Liver (tissue), 9 donors: Measurements from ENCODE around the gene CLEC16A. TPM values are rescaled to one million over a fixed set of nuclear protein-coding genes. Genes with fewer than 3 reads are reported as not detected.
A peak's percentile ranks its signal among the peaks of the same experiment; 100 is the strongest.

Experiments used
- DNase-seq: peaks from one replicate; pipeline ENCODE4 v3.0.0-alpha.2; 2017; ENCODE audit warnings: low spot score
- H3K27ac ChIP-seq, 2 donors: one replicate each; pipeline ENCODE4 v1.7.0; 2013; ENCODE audit warnings: inconsistent platforms in 2 of 2, low read length in 2 of 2, control low read depth in 1 of 2, low read depth in 1 of 2, mild to moderate bottlenecking in 1 of 2
- H3K27me3 ChIP-seq, 4 donors: one replicate each; pipeline versions ENCODE4 v1.6.1 to v1.7.0; 2013; ENCODE audit warnings: low read length in 3 of 4, inconsistent platforms in 1 of 4, mild to moderate bottlenecking in 1 of 4, moderate library complexity in 1 of 4; ENCODE audit not compliant: control insufficient read depth in 4 of 4, insufficient read depth in 4 of 4
- H3K36me3 ChIP-seq, 4 donors: one replicate each; pipeline versions ENCODE4 v1.6.1 to v1.7.0; 2013; ENCODE audit warnings: low read length in 3 of 4, mild to moderate bottlenecking in 3 of 4, low read depth in 1 of 4, moderate library complexity in 1 of 4; ENCODE audit not compliant: control insufficient read depth in 4 of 4, insufficient read depth in 3 of 4
- H3K4me1 ChIP-seq, 4 donors: one replicate each; pipeline versions ENCODE4 v1.6.1 to v1.7.0; 2013; ENCODE audit warnings: low read length in 3 of 4, mild to moderate bottlenecking in 3 of 4, moderate library complexity in 1 of 4; ENCODE audit not compliant: control insufficient read depth in 4 of 4, insufficient read depth in 4 of 4
- H3K4me3 ChIP-seq, 3 donors: one replicate each; pipeline versions ENCODE4 v1.6.1 to v1.7.0; 2013; ENCODE audit warnings: low read length in 3 of 3, control low read depth in 1 of 3, low read depth in 1 of 3, mild to moderate bottlenecking in 1 of 3
- H3K9ac ChIP-seq, 2 donors: one replicate each; pipeline ENCODE4 v1.7.0; 2013; ENCODE audit warnings: low read length in 2 of 2, mild to moderate bottlenecking in 2 of 2, moderate library complexity in 2 of 2, control low read depth in 1 of 2, low read depth in 1 of 2
- H3K9me3 ChIP-seq, 4 donors: one replicate each; pipeline versions ENCODE4 v1.6.1 to v1.7.0; 2013; ENCODE audit warnings: low read length in 3 of 4; ENCODE audit not compliant: control insufficient read depth in 4 of 4
- ATF3 ChIP-seq: IDR thresholded peaks from 2 replicates; pipeline ENCODE4 v1.6.1; 2016; ENCODE audit warnings: antibody characterized with exemption
- EGR1 ChIP-seq, 2 donors: IDR thresholded peaks; 2 replicates each; pipeline ENCODE4 v1.6.1; 2016 to 2018; ENCODE audit warnings: antibody characterized with exemption in 2 of 2, low read depth in 2 of 2
- FOXA1 ChIP-seq: IDR thresholded peaks from 2 replicates; pipeline ENCODE4 v1.6.1; 2016; ENCODE audit warnings: antibody characterized with exemption
- FOXA2 ChIP-seq: IDR thresholded peaks from 2 replicates; pipeline ENCODE4 v1.6.1; 2016; ENCODE audit warnings: antibody characterized with exemption
- GABPA ChIP-seq, 2 donors: IDR thresholded peaks in 1 of 2; conservative IDR thresholded peaks in 1 of 2; 2 replicates each; pipeline ENCODE4 v1.6.1; 2016; ENCODE audit warnings: antibody characterized with exemption in 2 of 2, mild to moderate bottlenecking in 1 of 2, moderate library complexity in 1 of 2
- HNF4A ChIP-seq, 2 donors: conservative IDR thresholded peaks; 2 replicates each; pipeline ENCODE4 v1.6.1; 2016; ENCODE audit warnings: antibody characterized with exemption in 2 of 2, mild to moderate bottlenecking in 2 of 2
- HNF4G ChIP-seq: IDR thresholded peaks from 2 replicates; pipeline ENCODE4 v1.6.1; 2016; ENCODE audit warnings: antibody characterized with exemption
- JUND ChIP-seq, 2 donors: IDR thresholded peaks; 2 replicates each; pipeline ENCODE4 v1.6.1; 2016; ENCODE audit warnings: antibody characterized with exemption in 2 of 2
- MAX ChIP-seq: IDR thresholded peaks from 2 replicates; pipeline ENCODE4 v1.6.1; 2016; ENCODE audit warnings: antibody characterized with exemption
- NR2F2 ChIP-seq: IDR thresholded peaks from 2 replicates; pipeline ENCODE4 v1.6.1; 2016; ENCODE audit warnings: antibody characterized with exemption
- RAD21 ChIP-seq, 2 donors: IDR thresholded peaks; 2 replicates each; pipeline ENCODE4 v1.6.1; 2016; ENCODE audit warnings: antibody characterized with exemption in 2 of 2, mild to moderate bottlenecking in 2 of 2
- REST ChIP-seq: IDR thresholded peaks from 2 replicates; pipeline ENCODE4 v1.6.1; 2016; ENCODE audit warnings: antibody characterized with exemption, mild to moderate bottlenecking
- RXRA ChIP-seq, 2 donors: IDR thresholded peaks; 2 replicates each; pipeline ENCODE4 v1.6.1; 2017 to 2018; ENCODE audit warnings: antibody characterized with exemption in 2 of 2, mild to moderate bottlenecking in 1 of 2
- SP1 ChIP-seq: IDR thresholded peaks from 2 replicates; pipeline ENCODE4 v1.6.1; 2018; ENCODE audit warnings: antibody characterized with exemption, mild to moderate bottlenecking
- TAF1 ChIP-seq: conservative IDR thresholded peaks from 2 replicates; pipeline ENCODE4 v1.6.1; 2016; ENCODE audit warnings: antibody characterized with exemption, mild to moderate bottlenecking
- YY1 ChIP-seq: IDR thresholded peaks from 2 replicates; pipeline ENCODE4 v1.6.1; 2016; ENCODE audit warnings: antibody characterized with exemption, mild to moderate bottlenecking
- WGBS: extraction: QIAGEN DNeasy Blood & Tissue Kit; methylation state at CpG from one replicate; pipeline ENCODE4 v1.1.7; 2013; 5-methylcytosine and 5-hydroxymethylcytosine counted together
- polyA plus RNA-seq, 2 donors: library from polyadenylated mRNA; stranded (reverse) in 1 of 2; unstranded in 1 of 2; fragments of 200-250 nt in 1 of 2; fragments of >200 nt in 1 of 2; fragmentation: Nextera tagmentation in 1 of 2; extraction: Ambion mirVana in 1 of 2; gene quantifications; one replicate each; pipeline versions ENCODE4 v1.2.1 to v1.2.3, GENCODE V29; 2013 to 2015
- total RNA-seq, 2 donors: library from RNA; depleted of rRNA; stranded (reverse); fragments of >200 nt; gene quantifications; one replicate each; pipeline ENCODE4 v1.2.3, GENCODE V29; 2014
- TF ChIP-seq, protein P1 (sequence below): fragments of 150-350 bp; IDR thresholded peaks from 2 replicates; pipeline ENCODE4 v1.5.1; 2017; ENCODE audit warnings: improper control_type of control experiment, low read depth, low read length; ENCODE audit not compliant: missing input control
- TF ChIP-seq, protein P2 (sequence below): IDR thresholded peaks from 2 replicates; pipeline ENCODE4 v1.6.1; 2016; ENCODE audit warnings: antibody characterized with exemption
- donor health status: healthy.
- donor health status: healthy.
- donor health status: healthy.
- donor health status: healthy.
- donor health status: healthy.

Gene CLEC16A
- total and polyA plus RNA-seq, 4 donors: 9.7 to 23.0 (median 17.4) TPM

- WGBS: 77% methylated on average over 7 of the region's 7 CpGs
- no peak for DNase-seq
Measured at GRCh38 chr16:11001611-11002010, 57.2 kb downstream of the CLEC16A start.

DNA sequence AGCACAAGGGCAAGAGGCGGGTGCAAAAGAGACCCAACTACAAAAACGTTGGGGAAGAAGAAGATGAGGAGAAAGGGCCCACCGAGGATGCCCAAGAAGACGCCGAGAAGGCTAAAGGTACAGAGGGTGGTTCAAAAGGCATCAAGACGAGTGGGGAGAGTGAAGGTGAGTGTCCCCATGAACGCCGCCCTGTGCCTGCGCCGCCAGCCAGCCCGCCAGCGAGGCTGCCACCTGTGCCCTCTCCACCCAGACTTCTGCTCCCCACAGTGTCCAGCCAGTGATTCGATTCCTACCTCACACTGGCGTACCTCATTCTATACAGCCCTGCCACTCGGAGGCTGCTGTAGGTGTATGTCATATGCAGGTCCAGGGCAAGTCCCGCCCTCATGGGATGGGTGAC lies 58.8 kb downstream of the CLEC16A start:
- no peak for DNase-seq
- no peaks in the 10 kb centered on the region for H3K9me3 ChIP-seq
- no peak overlapping the region for H3K9ac ChIP-seq
- 96% methylated on average over 16 of the region's 16 CpGs for WGBS
- H3K27ac ChIP-seq: no peak overlapping the region
- no peaks in the 10 kb centered on the region for H3K27me3 ChIP-seq
- no peak overlapping the region for H3K4me3 ChIP-seq
- H3K4me1 ChIP-seq: peaks cover 0 to 5% (median 0%) of the 10 kb centered on the region in 4 donors
- no peak for TF ChIP-seq SP1
- TF ChIP-seq RAD21 (IDR thresholded peaks at IDR 0.05): no peak
- TF ChIP-seq, protein P1, sequence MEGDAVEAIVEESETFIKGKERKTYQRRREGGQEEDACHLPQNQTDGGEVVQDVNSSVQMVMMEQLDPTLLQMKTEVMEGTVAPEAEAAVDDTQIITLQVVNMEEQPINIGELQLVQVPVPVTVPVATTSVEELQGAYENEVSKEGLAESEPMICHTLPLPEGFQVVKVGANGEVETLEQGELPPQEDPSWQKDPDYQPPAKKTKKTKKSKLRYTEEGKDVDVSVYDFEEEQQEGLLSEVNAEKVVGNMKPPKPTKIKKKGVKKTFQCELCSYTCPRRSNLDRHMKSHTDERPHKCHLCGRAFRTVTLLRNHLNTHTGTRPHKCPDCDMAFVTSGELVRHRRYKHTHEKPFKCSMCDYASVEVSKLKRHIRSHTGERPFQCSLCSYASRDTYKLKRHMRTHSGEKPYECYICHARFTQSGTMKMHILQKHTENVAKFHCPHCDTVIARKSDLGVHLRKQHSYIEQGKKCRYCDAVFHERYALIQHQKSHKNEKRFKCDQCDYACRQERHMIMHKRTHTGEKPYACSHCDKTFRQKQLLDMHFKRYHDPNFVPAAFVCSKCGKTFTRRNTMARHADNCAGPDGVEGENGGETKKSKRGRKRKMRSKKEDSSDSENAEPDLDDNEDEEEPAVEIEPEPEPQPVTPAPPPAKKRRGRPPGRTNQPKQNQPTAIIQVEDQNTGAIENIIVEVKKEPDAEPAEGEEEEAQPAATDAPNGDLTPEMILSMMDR: no peak
- no peak for TF ChIP-seq HNF4A (conservative IDR thresholded peaks at IDR 0.05)
- no peak for TF ChIP-seq REST
- no peak for TF ChIP-seq EGR1 (IDR thresholded peaks at IDR 0.05; ENCODE audit: low read depth in 2 of 2)
- TF ChIP-seq, protein P2, sequence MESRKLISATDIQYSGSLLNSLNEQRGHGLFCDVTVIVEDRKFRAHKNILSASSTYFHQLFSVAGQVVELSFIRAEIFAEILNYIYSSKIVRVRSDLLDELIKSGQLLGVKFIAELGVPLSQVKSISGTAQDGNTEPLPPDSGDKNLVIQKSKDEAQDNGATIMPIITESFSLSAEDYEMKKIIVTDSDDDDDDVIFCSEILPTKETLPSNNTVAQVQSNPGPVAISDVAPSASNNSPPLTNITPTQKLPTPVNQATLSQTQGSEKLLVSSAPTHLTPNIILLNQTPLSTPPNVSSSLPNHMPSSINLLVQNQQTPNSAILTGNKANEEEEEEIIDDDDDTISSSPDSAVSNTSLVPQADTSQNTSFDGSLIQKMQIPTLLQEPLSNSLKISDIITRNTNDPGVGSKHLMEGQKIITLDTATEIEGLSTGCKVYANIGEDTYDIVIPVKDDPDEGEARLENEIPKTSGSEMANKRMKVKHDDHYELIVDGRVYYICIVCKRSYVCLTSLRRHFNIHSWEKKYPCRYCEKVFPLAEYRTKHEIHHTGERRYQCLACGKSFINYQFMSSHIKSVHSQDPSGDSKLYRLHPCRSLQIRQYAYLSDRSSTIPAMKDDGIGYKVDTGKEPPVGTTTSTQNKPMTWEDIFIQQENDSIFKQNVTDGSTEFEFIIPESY: no peak
- TF ChIP-seq JUND (IDR thresholded peaks at IDR 0.05): no peak
- no peak for TF ChIP-seq HNF4G
- no peak for TF ChIP-seq TAF1
- no peak for TF ChIP-seq YY1
- no peak for TF ChIP-seq MAX
- TF ChIP-seq FOXA2: no peak
- no peak for TF ChIP-seq GABPA (IDR thresholded peaks at IDR 0.05 in 1 of 2, conservative IDR thresholded peaks at IDR 0.05 in 1 of 2)
- no peak for TF ChIP-seq ATF3
- TF ChIP-seq FOXA1: no peak
- no peak for TF ChIP-seq RXRA (IDR thresholded peaks at IDR 0.05)
- no peak for TF ChIP-seq NR2F2
- peaks cover 0 to 18% (median 13%) of the 10 kb centered on the region in 4 donors for H3K36me3 ChIP-seq

More at GRCh38 chr16:11001611-11002010, 57.2 kb downstream of the CLEC16A start:
- no peak overlapping the region for H3K4me3 ChIP-seq
- H3K9ac ChIP-seq: no peak overlapping the region
- no peaks in the 10 kb centered on the region for H3K27me3 ChIP-seq
- H3K4me1 ChIP-seq: peaks cover 0 to 5% (median 0%) of the 10 kb centered on the region in 4 donors
- no peaks in the 10 kb centered on the region for H3K9me3 ChIP-seq
- TF ChIP-seq HNF4A (conservative IDR thresholded peaks at IDR 0.05): peak; percentile 48 to 71
- no peak for TF ChIP-seq RAD21 (IDR thresholded peaks at IDR 0.05)
- no peak overlapping the region for H3K27ac ChIP-seq
- peaks cover 6 to 23% (median 13%) of the 10 kb centered on the region in 4 donors for H3K36me3 ChIP-seq
